SU-DHL-6 (cell line): ENCODE data around the gene RBM26.

Source experiments
- H2AFZ ChIP-seq: fragments of 200-600 bp; sonication (generic); 2 replicates; pipeline ENCODE4 v1.6.1; 2014; ENCODE audit warnings: low read depth, mild to moderate bottlenecking, moderate library complexity, mixed read lengths, antibody characterized with exemption, low read length; ENCODE audit not compliant: severe bottlenecking
- H3F3A ChIP-seq: fragments of 200-600 bp; shearing (Covaris generic); 2 replicates; pipeline ENCODE4 v1.6.0; 2016; ENCODE audit warnings: antibody characterized with exemption, mild to moderate bottlenecking; ENCODE audit not compliant: insufficient read depth
- H3K27ac ChIP-seq: fragments of 200-600 bp; sonication (generic); 2 replicates; pipeline ENCODE4 v1.5.1; 2016; ENCODE audit warnings: low read depth, mild to moderate bottlenecking, low read length, moderate library complexity, mixed read lengths
- H3K27me3 ChIP-seq: fragments of 200-600 bp; sonication (generic), shearing (Covaris generic); 2 replicates; pipeline ENCODE4 v1.6.0; 2014; ENCODE audit warnings: mild to moderate bottlenecking, low read length
- H3K36me3 ChIP-seq: fragments of 200-600 bp; sonication (generic); 2 replicates; pipeline ENCODE4 v1.6.1; 2014; ENCODE audit warnings: mild to moderate bottlenecking, low read length, mixed read lengths
- H3K4me2 ChIP-seq: fragments of 300-600, 200-600 bp; shearing (Covaris generic), sonication (generic); 2 replicates; pipeline ENCODE4 v1.6.0; 2014; ENCODE audit warnings: low read length, low read depth, mild to moderate bottlenecking; ENCODE audit not compliant: poor library complexity, severe bottlenecking
- H3K4me3 ChIP-seq: fragments of 200-600 bp; sonication (generic); 2 replicates; pipeline ENCODE4 v1.5.1; 2014; ENCODE audit warnings: antibody characterized with exemption, low read length, mild to moderate bottlenecking, mixed read lengths; ENCODE audit not compliant: insufficient read depth, poor library complexity, severe bottlenecking
- H3K79me2 ChIP-seq: fragments of 200-600 bp; sonication (generic); 2 replicates; pipeline ENCODE4 v1.6.1; 2014; ENCODE audit warnings: mild to moderate bottlenecking, low read length, moderate library complexity; ENCODE audit not compliant: insufficient read depth
- H3K9ac ChIP-seq: fragments of 200-600 bp; sonication (generic); 2 replicates; pipeline ENCODE4 v1.7.0; 2014; ENCODE audit warnings: mild to moderate bottlenecking, low read length
- H3K9me2 ChIP-seq: fragments of 200-600 bp; sonication (generic); replicated peaks from 2 replicates; pipeline ENCODE4 v1.6.1; 2014; ENCODE audit warnings: low read length; ENCODE audit not compliant: insufficient read depth
- H3K9me3 ChIP-seq: fragments of 200-600 bp; sonication (generic); 2 replicates; pipeline ENCODE4 v1.6.1; 2014; ENCODE audit warnings: low read length, mixed read lengths; ENCODE audit not compliant: insufficient read depth
- H4K20me1 ChIP-seq: fragments of 200-600 bp; sonication (generic); 2 replicates; pipeline ENCODE4 v1.6.1; 2014; ENCODE audit warnings: low read depth, mild to moderate bottlenecking, antibody characterized with exemption, low read length, moderate library complexity, mixed read lengths
- CTCF ChIP-seq: fragments of 200-600 bp; sonication (generic); IDR thresholded peaks from one replicate; pipeline ENCODE4 v1.5.1; 2017; ENCODE audit warnings: antibody characterized with exemption, mild to moderate bottlenecking, low read length, moderate library complexity; ENCODE audit not compliant: insufficient read depth, poor library complexity, severe bottlenecking
- EZH2phosphoT487 ChIP-seq: fragments of 200-600 bp; sonication (generic), shearing (Covaris generic); conservative IDR thresholded peaks from 2 replicates; pipeline ENCODE4 v1.6.1; 2018; ENCODE audit warnings: mild to moderate bottlenecking, antibody characterized with exemption, low read length, moderate library complexity, mixed read lengths

Gene RBM26

GRCh38 chr13:79440958-79441528 lies 35.0 kb upstream of the RBM26 start:
- H3K4me2 ChIP-seq, result no peak overlapping the region
- H3K27me3 ChIP-seq, result no peaks in the 10 kb centered on the region
- H3K36me3 ChIP-seq, result no peaks in the 10 kb centered on the region
- no peaks in the 10 kb centered on the region for H4K20me1 ChIP-seq
- H3K9me2 ChIP-seq, result no peaks in the 10 kb centered on the region
- no peaks in the 10 kb centered on the region for H3F3A ChIP-seq
- H3K27ac ChIP-seq, result no peak overlapping the region
- no peak overlapping the region for H3K4me3 ChIP-seq
- H3K9ac ChIP-seq, result no peak overlapping the region
- H3K9me3 ChIP-seq, result no peaks in the 10 kb centered on the region
- no peak overlapping the region for H2AFZ ChIP-seq
- TF ChIP-seq CTCF (no peak), EZH2phosphoT487 (no peak)
- no peaks in the 10 kb centered on the region for H3K79me2 ChIP-seq

GRCh38 chr13:79439275-79439674 lies 33.2 kb upstream of the RBM26 start:
- Histone ChIP-seq H3K9me2 (no peaks in the 10 kb centered on the region), H3K36me3 (no peaks in the 10 kb centered on the region), H3K4me2 (no peak overlapping the region), H3K79me2 (no peaks in the 10 kb centered on the region), H2AFZ (no peak overlapping the region), H3K4me3 (no peak overlapping the region), H4K20me1 (no peaks in the 10 kb centered on the region), H3K27me3 (no peaks in the 10 kb centered on the region), H3K9ac (no peak overlapping the region), H3F3A (no peaks in the 10 kb centered on the region), H3K27ac (no peak overlapping the region), H3K9me3 (no peaks in the 10 kb centered on the region)
- no peak for TF ChIP-seq CTCF
- no peak for TF ChIP-seq EZH2phosphoT487

GRCh38 chr13:79435561-79435990 lies 29.5 kb upstream of the RBM26 start:
- TF ChIP-seq EZH2phosphoT487 (no peak), CTCF (no peak)
- H2AFZ ChIP-seq, result no peak overlapping the region
- H4K20me1 ChIP-seq, result no peaks in the 10 kb centered on the region
- no peak overlapping the region for H3K4me3 ChIP-seq
- H3F3A ChIP-seq, result no peaks in the 10 kb centered on the region
- H3K9me2 ChIP-seq, result no peaks in the 10 kb centered on the region
- no peaks in the 10 kb centered on the region for H3K36me3 ChIP-seq
- no peak overlapping the region for H3K9ac ChIP-seq
- no peaks in the 10 kb centered on the region for H3K9me3 ChIP-seq
- no peak overlapping the region for H3K27ac ChIP-seq
- H3K27me3 ChIP-seq, result no peaks in the 10 kb centered on the region
- no peak overlapping the region for H3K4me2 ChIP-seq
- no peaks in the 10 kb centered on the region for H3K79me2 ChIP-seq
